ENCODE data around the gene CD9. TPM values are rescaled to one million over a fixed set of nuclear protein-coding genes. Genes with fewer than 3 reads are reported as not detected.

The CD9 gene
- polyA plus RNA-seq, 3 donors = 7.6 to 323 (median 7.7) TPM

DNA sequence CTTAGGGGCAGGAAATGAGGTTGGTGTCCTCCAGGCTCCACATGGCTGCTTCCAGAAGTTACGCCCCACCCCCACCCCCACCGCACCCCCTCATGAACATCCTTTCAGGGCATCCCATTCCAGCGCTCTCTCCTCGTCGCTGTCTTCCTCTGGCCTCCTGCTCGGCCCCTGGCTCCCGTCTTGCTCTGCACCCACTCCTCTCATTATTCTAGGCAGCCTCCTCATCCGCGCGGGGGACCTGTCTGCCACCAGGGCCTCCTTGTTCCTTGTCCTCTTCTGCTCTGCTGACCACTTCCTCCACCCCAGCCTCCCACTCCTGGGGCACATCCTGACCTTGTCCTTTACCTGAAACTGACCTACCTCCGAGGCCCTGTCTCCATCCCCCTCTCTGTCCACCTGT is 80.5 kb downstream of the CD9 start:
- Mint-ChIP-seq H3K27ac (peak overlapping the region in 2 of 7 donors; percentile 7 to 39), H3K4me1 (peaks cover 12% of the 10 kb centered on the region), H3K4me3 (no peak overlapping the region), H3K9me3 (no peaks in the 10 kb centered on the region), H3K27me3 (ENCODE audit: low read depth in 3 of 3) (peaks cover 37 to 47% (median 37%) of the 10 kb centered on the region in 3 donors), H3K36me3 (peaks cover 0 to 2% of the 10 kb centered on the region in 2 donors)
- Histone ChIP-seq H3K4me2 (replicated peaks; ENCODE audit: extremely low read depth, low read length, poor library complexity, severe bottlenecking) (no peak overlapping the region), H3K4me3 (replicated peaks in 1 of 3; ENCODE audit: low read depth in 2 of 3, low read length in 3 of 3) (no peak overlapping the region), H3K9me3 (replicated peaks in 1 of 2; ENCODE audit: control insufficient read depth in 1 of 2, insufficient read depth in 1 of 2, low read length in 2 of 2) (no peaks in the 10 kb centered on the region), H3K9ac (ENCODE audit: insufficient read depth, low read length, poor library complexity, severe bottlenecking) (no peak overlapping the region), H3K36me3 (replicated peaks in 1 of 2; ENCODE audit: control insufficient read depth in 1 of 2, insufficient read depth in 2 of 2, low read length in 2 of 2) (no peaks in the 10 kb centered on the region), H3K4me1 (ENCODE audit: control insufficient read depth in 1 of 2, insufficient read depth in 2 of 2, low read length in 2 of 2) (peaks cover 7 to 14% of the 10 kb centered on the region in 2 donors), H3K27ac (ENCODE audit: low read depth in 1 of 2, low read length in 2 of 2) (no peak overlapping the region), H3K79me2 (ENCODE audit: insufficient read depth, low read length) (no peaks in the 10 kb centered on the region), H2AFZ (ENCODE audit: insufficient read depth, low read depth, low read length, poor library complexity, severe bottlenecking) (no peak overlapping the region), H4K20me1 (ENCODE audit: insufficient read depth, low read length) (no peaks in the 10 kb centered on the region), H3K27me3 (ENCODE audit: control insufficient read depth in 2 of 2, insufficient read depth in 2 of 2, low read length in 2 of 2) (peaks cover 0 to 37% of the 10 kb centered on the region in 2 donors)
- WGBS (ENCODE audit: insufficient coverage) = 88% methylated on average over 9 of the region's 11 CpGs
- no peak for DNase-seq
- TF ChIP-seq, protein P1, sequence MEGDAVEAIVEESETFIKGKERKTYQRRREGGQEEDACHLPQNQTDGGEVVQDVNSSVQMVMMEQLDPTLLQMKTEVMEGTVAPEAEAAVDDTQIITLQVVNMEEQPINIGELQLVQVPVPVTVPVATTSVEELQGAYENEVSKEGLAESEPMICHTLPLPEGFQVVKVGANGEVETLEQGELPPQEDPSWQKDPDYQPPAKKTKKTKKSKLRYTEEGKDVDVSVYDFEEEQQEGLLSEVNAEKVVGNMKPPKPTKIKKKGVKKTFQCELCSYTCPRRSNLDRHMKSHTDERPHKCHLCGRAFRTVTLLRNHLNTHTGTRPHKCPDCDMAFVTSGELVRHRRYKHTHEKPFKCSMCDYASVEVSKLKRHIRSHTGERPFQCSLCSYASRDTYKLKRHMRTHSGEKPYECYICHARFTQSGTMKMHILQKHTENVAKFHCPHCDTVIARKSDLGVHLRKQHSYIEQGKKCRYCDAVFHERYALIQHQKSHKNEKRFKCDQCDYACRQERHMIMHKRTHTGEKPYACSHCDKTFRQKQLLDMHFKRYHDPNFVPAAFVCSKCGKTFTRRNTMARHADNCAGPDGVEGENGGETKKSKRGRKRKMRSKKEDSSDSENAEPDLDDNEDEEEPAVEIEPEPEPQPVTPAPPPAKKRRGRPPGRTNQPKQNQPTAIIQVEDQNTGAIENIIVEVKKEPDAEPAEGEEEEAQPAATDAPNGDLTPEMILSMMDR (IDR thresholded peaks at IDR 0.05) = no peak
- intact Hi-C loops (cut with micrococcal nuclease) = loop anchor here in 1 of 2 donors (2.0 kb wide), 1 partner anchor 218 kb away; no protein-coding TSS in a partner anchor

DNA sequence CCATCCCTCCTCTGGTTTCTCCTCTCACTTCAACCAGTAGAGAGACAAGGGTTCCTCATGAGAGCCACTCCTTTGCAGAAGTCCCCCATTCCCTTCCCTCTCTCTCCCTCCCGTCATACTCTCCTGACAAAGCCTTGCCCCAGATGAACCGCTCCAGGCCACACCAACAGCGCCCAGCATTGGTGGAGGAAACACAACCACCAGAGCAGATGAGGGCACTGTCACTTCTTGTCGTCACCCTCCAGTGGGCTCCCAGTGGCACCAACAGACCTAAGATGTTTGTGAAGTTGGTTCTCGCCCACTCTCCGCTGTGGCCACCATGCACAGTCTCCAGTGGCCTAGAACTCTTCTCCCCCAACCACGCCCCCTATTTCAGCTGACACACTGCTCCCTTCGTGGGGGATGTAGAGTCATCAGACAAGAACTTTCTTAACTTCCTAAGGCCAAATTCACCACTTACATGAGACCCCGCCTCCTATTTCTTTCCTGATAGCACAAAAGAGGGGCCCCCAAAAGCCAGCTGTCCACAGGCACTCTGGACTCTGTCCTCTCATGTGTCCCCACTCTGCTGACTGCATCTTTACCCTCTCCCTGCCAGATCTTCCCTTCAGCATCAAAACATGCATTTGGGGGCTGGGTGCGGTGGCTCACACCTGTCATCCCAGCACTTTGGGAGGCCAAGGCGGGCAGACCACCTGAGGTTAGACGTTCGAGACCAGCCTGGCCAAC is 81.0 kb downstream of the CD9 start:
- no peak overlapping the region for H3K4me3 Mint-ChIP-seq
- peaks cover 0 to 2% of the 10 kb centered on the region in 2 donors for H3K36me3 Mint-ChIP-seq
- Histone ChIP-seq H3K4me1 (ENCODE audit: control insufficient read depth in 1 of 2, insufficient read depth in 2 of 2, low read length in 2 of 2) (peaks cover 7 to 14% of the 10 kb centered on the region in 2 donors), H3K4me2 (replicated peaks; ENCODE audit: extremely low read depth, low read length, poor library complexity, severe bottlenecking) (no peak overlapping the region), H3K9me3 (replicated peaks in 1 of 2; ENCODE audit: control insufficient read depth in 1 of 2, insufficient read depth in 1 of 2, low read length in 2 of 2) (no peaks in the 10 kb centered on the region), H3K36me3 (replicated peaks in 1 of 2; ENCODE audit: control insufficient read depth in 1 of 2, insufficient read depth in 2 of 2, low read length in 2 of 2) (no peaks in the 10 kb centered on the region), H3K79me2 (ENCODE audit: insufficient read depth, low read length) (no peaks in the 10 kb centered on the region), H3K27ac (ENCODE audit: low read depth in 1 of 2, low read length in 2 of 2) (no peak overlapping the region), H3K4me3 (replicated peaks in 1 of 3; ENCODE audit: low read depth in 2 of 3, low read length in 3 of 3) (no peak overlapping the region), H3K27me3 (ENCODE audit: control insufficient read depth in 2 of 2, insufficient read depth in 2 of 2, low read length in 2 of 2) (peaks cover 0 to 32% of the 10 kb centered on the region in 2 donors), H4K20me1 (ENCODE audit: insufficient read depth, low read length) (no peaks in the 10 kb centered on the region), H2AFZ (ENCODE audit: insufficient read depth, low read depth, low read length, poor library complexity, severe bottlenecking) (no peak overlapping the region), H3K9ac (ENCODE audit: insufficient read depth, low read length, poor library complexity, severe bottlenecking) (no peak overlapping the region)
- H3K9me3 Mint-ChIP-seq = no peaks in the 10 kb centered on the region
- WGBS (ENCODE audit: insufficient coverage) = 92% methylated on average over 9 of the region's 13 CpGs
- TF ChIP-seq, protein P1 (IDR thresholded peaks at IDR 0.05) = no peak
- peak overlapping the region in 3 of 7 donors; percentile 7 to 39 (median 12) for H3K27ac Mint-ChIP-seq
- peaks cover 31 to 42% (median 35%) of the 10 kb centered on the region in 3 donors for H3K27me3 Mint-ChIP-seq (ENCODE audit: low read depth in 3 of 3)
- no peak for DNase-seq
- peaks cover 12% of the 10 kb centered on the region for H3K4me1 Mint-ChIP-seq
- intact Hi-C loops (cut with micrococcal nuclease) = loop anchor here in 1 of 2 donors (2.0 kb wide), 1 partner anchor 218 kb away; no protein-coding TSS in a partner anchor

Measured in CD14-positive monocyte (primary cell).